Astrocyte of the hippocampus (primary cell): ENCODE results near the gene WDR41.
"Not testable (repeated sequence)": the region's sequence is repeated elsewhere in the genome, so short reads cannot be mapped to it uniquely, and the experiment has no call there.

Experiments
- DNase-seq: peaks from one replicate; pipeline ENCODE4 v3.0.0; 2011; ENCODE audit warnings: low read depth, low spot score

Gene WDR41, protein sequence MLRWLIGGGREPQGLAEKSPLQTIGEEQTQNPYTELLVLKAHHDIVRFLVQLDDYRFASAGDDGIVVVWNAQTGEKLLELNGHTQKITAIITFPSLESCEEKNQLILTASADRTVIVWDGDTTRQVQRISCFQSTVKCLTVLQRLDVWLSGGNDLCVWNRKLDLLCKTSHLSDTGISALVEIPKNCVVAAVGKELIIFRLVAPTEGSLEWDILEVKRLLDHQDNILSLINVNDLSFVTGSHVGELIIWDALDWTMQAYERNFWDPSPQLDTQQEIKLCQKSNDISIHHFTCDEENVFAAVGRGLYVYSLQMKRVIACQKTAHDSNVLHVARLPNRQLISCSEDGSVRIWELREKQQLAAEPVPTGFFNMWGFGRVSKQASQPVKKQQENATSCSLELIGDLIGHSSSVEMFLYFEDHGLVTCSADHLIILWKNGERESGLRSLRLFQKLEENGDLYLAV

DNA sequence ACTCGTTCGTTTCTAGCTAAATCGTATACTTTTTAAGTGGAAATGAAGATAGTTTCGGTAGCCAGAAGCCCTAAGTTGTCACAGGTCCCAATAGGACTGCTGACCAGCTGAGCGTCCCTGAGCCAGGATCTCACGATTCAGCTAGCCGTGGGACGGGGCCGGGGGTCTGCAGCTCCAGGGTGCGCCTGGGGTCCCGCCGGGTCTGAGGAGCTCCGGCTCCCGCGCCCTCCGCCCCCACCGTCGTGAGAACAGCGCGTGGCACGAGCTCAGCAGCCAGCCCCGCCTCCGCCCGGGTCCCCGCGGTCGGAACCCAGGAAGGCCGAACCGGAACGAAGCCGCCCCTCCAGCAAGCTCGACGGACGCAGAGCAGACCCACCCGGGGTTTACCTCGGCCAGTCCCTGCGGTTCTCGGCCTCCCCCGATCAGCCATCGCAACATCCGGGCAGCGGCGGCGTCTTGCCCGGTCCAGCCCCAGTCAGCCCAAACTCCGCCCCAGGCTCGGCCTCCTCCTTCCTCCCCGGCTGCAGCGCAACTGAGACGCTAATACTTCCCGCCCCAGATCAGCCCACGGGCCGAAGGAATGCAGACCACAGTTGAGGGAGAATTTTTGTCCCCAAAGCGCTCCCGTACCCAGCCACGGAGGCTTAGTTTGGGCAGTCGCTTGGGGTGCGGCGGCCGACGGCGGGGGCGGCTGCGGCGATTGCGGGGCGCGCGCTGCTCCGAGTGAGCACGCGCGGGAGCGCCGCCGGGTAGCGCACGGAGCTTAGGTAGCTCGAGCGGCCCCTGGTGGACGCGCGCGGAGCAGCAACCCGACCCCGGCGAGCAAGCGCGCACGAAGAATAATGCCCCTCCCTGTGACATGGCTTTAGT, at the start of gene WDR41:
Gene WDR41 (minus strand): TSS at position 534 of the 870 bp plus-strand sequence. CDS start 96 bp downstream, at position 438.
- DNase-seq, result peak; percentile 97

DNA sequence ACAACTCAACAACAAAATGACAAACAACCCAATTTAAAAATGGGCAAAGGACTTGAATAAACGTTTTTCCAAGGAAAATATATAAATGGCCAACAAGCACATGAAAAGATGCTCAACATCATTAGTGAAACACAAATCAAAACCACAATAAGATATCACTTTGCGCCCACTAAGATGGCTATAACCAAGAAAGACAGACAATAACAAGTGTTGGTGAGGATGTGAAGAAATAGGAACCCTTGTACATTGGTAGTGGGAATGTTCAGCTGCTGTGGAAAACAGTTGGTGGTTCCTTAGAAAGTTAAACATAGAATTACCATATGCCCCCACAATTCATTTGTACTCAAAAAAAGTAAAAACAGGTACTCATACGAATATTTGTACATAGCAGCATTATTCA, 39.2 kb upstream of the WDR41 start:
- DNase-seq, result no peak

DNA sequence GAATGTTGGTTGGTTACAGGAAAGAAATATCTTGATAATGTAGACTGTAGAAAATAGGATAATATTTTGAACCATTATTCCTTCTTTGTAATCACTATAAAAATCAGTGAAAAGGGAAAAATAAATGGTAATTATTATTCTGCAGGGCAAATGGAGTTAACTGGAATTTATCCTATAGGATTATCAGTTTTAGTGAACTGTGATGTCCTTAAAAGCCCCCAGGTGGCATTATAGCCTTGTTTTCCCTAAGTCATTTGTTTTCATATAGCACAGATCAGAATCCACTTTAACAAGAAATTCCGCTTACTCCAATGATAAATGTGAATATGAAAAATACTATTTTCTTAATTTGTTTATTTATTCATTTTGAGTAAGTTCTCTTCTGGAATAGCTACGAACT, 26.2 kb upstream of the WDR41 start:
- DNase-seq, result peak; percentile 9

DNA sequence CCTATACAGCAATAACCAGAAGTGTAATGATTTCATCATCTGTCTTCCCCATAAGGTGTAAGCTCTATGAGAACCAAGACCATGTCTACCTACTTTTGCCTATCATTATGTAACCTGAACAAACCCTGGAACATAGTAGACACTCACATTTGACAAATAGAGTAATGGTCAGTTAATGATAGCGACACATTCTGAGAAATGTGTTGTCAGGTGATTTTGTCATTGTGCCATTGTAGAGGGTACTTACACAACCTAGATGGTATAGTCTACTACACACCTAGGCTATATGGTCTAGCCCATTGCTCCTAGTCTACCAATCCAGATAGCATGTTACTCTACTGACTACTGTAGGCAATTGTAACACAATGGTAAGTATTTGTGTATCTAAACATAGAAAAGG, 22.3 kb upstream of the WDR41 start:
- no peak for DNase-seq

DNA sequence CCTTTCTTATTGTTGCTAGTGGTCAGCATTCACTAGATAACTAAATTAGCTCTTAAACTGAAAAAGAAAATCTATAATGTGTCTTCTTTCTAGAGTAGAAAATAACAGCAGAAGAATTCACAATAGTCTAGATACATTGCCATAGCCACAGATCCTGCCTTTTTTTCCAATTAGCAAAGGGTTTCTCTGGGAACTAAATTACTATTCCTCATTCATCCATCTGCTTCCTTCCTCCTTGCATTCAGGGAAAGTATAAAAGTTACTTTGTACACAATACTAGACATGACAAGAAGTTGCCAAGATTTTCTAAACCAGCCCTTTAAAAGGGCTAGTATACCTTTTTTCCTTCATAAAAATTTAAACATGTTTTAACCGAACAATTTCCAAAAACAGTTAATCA, 21.2 kb upstream of the WDR41 start:
- DNase-seq, result no peak

DNA sequence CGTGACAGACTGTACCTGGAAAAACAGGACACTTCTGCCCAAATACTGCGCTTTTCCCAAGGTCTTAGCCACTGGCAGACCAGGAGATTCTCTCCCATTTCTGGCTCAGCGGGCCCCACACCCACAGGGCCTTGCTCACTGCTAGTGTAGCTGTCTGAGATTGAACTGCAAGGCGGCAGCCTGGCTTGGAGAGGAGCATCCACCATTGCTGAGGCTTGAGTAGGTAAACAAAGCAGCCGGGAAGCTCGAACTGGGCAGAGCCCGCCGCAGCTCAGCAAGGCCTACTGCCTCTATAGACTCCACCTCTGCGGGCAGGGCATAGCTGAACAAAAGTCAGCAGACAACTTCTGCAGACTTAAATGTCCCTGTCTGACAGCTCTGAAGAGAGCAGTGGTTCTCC, 9.0 kb upstream of the WDR41 start:
- not testable (repeated sequence) for DNase-seq

DNA sequence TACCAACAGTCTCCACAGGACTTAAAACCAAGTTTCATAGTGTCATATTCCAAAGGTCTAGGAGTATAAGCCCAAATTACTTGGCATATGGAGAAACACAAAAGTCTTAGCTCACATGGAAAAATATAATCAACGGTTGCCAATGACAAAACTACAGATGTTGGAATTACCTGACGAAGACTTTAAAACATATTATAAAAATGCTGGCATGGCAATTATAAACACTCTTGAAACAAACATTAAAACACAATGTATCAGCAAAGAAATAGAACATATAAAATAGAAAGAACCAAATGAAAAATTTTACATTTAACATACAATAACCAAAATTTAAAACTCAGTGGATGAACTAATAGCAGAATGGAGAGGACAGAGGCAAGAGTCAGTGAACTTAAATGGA, 7.9 kb upstream of the WDR41 start:
- DNase-seq, result no peak

DNA sequence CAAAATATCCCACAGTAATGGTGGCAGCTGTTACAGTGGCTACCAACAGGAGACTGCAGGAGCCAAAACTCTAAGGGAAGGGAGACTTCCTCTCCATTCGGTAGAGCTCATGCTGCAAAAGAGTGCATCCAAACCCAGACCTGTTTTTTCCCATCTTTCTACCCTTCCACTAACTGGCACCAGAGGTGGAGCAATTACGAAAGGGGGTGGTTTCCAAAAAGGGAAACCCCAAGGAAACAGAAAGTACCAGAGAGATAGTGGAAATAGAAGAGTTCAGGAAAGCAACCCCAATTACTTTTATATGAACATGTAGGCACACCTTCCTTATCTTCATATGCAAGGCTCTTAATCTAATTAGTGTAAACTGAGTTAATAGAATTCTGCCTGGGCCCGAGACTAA, 7.3 kb upstream of the WDR41 start:
- no peak for DNase-seq

DNA sequence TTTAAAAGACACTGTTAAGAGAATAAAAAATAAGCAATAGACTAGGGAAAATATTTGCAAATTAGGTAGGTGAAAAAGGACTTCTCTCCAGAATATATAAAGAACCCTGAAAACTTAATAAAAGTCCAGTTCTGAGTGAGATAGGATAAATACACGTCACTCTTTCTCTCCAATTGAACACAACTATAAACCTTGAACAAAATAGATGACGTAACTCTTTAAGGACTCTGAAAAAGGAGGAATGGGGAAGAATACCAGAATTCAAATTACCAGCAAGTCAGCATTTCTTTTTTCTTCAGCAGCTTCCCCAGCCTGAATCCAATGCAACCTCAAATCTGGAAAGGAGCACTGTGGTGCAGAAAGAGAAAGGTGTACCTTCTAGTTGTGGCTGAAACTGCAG, 6.8 kb upstream of the WDR41 start:
- no peak for DNase-seq

DNA sequence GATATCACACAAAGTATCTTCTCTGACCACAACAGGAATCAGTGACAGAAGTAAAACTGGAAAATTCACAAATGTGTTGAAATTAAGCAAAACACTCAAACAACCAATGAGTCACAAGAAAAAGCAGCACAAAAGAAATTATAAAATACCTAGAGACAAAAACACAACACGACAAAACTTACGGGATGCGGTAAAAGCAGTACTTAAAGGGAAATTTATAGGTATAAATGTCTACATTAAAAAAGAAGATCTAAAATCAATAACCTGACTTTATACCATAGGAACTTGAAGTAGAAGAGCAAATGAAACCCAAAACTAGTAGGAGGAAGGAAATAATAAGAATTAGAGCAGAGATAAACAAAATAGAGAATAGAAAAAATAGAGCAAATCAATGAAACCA, 2.8 kb upstream of the WDR41 start:
- no peak for DNase-seq

DNA sequence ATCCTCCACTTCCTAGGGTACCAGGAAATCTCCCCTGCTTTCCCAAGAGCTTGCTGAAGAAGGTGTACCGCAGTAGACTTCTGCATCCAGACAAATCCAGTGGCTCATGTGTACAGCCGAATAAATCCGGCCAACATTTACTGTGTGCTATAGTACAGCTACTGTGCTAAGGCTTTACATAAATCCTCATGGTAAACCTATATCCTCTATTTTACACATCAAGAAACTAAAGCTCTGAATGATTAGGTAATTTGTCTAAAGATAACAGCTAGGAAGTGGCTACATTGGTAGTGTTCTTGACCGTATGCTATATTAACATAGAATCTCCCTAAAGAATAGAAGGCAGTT, 511 bp upstream of the WDR41 start:
- no peak for DNase-seq

DNA sequence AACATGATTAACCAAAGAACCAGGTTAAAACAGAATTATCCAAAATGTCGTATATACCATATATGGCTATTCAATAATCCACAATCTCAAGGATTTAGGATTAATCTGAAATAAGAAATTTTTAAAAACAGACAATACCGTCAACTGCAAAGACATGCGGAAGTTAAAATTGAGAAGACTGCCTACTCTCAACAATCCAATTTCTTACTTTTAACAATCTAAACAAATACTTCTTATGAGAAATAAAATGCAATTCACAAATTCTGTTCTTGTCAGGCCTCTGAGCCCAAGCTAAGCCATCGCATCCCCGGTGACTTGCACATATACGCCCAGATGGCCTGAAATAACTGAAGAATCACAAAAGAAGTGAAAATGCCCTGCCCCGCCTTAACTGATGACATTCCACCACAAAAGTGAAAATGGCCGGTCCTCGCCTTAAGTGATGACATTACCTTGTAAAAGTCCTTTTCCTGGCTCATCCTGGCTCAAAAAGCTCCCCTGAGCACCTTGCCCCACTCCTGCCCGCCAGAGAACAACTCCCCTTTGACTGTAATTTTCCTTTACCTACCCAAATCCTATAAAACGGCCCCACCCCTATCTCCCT, 1.3 kb downstream of the WDR41 start:
- DNase-seq, result peak; percentile 20

DNA sequence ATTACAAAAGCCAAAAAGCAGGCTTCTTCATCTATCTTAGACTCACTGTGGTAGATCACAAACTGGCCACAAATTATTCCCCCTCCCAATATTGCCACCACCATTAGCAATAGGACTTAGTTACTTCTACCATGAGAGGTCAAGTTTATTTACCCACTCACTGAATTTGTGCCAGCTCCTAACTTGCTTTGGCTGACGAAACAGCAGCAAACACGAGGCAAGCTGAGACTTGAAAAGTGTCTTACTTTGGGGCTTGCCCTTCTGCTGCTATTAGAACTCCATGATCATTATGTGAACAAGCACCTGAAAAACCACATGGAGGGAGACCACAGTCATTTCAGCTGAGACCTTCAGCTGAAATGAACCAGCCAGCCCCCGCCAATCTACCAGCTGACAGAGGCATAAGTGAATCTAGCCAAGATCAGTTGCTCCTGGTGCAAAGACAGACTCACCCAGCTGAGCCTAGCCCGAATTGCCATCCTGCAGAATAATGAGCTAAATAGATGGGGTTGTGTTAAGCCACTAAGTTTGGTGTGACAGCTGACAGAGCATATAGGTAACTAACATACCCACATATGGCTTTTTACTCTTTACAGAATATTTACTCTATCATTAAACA, 5.7 kb downstream of the WDR41 start:
- no peak for DNase-seq

DNA sequence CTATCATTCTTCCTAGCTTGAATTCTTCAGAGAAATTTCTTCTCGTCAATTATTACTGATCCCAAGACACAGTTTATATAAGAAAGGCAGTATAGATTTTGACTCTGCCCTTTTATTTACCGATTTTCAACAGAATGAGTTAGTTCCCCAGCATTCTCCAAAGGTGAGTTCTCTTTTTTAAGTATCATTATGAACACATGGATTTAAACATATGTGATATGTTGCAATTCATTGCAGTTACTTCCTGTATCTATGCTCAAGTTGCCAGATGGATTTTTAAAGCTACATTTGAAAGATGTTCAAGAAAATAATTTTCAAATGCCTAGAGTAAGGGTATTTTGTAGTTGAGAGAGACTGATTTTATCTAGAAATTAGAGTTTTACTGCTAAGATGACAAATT, 8.4 kb downstream of the WDR41 start:
- no peak for DNase-seq

DNA sequence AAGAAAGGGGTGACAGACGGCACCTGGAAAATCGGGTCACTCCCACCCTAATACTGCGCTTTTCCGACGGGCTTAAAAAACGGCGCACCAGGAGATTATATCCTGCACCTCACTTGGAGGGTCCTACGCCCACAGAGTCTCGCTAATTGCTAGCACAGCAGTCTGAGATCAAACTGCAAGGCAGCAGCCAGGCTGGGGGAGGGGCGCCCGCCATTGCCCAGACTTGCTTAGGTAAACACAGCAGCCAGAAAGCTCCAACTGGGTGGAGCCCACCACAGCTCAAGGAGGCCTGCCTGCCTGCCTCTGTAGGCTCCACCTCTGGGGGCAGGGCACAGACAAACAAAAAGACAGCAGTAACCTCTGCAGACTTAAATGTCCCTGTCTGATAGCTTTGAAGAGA, 17.1 kb downstream of the WDR41 start:
- DNase-seq, result not testable (repeated sequence)

DNA sequence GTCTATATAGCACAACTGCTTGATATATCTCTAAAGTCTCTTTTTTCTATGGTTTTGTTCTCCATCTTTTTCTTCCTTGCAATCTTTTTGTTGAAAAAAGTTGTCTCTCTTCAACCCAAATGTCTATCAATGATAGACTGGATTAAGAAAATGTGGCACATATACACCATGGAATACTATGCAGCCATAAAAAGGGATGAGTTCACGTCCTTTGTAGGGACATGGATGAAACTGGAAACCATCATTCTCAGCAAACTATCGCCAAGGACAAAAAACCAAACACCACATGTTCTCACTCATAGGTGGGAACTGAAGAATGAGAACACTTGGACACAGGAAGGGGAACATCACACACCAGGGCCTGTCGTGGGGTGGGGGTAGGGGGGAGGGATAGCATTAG, 23.2 kb downstream of the WDR41 start:
- DNase-seq, result not testable (repeated sequence)

DNA sequence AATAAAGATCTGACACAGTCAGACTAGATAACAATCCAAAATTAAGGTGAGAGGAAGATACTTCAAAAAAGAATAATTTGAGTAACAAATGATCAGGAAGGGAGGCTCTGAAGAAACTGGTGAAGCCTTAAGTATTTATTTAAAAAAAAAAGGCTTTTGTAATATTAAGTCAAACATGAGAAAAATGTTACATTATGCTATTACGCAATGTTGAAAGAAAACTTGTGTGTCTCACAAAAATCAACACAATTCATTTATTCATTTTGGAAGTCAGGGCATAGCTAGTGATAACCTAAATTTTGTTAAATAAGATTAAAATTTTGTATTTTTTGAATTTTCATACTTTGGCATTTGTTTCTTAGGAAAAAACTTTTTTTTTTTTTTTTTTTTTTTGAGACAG, 28.2 kb downstream of the WDR41 start:
- DNase-seq, result no peak

DNA sequence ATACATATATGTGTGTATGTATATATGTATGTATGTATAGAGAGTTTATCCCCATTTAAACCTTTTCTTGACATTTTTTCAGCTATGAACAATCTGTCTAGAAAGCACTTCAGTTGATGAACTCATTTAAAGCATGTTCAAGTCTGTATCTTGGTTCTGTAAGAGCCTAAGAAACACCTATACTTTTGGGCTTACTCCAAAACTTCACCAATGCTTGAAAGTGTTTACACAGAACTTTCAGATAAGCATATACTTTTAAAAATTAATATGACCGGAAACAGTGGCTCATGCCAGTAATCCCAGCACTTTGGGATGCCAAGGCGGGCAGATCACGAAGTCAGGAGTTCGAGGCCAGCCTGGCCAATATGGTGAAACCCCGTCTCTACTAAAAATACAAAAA, 30.8 kb downstream of the WDR41 start:
- DNase-seq, result no peak

DNA sequence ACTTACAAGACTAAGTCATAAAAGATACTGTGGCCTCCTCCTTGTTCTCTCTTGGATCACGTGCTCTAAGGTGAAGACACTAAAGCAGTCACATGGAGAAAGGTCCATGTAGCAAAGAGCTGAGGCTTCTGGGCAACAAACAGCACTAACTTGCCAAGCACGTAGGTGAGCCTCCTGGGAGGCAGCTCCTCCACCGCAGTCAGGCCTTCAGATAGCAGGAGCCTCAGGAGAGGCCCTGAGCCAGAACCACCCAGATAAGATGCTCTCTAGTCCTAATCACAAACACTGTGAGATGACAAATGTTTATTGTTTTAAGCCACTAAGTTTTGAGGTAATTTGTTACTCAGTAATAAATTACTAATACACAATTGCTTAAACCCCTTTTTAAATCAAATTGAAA, 38.0 kb downstream of the WDR41 start:
- DNase-seq, result no peak

DNA sequence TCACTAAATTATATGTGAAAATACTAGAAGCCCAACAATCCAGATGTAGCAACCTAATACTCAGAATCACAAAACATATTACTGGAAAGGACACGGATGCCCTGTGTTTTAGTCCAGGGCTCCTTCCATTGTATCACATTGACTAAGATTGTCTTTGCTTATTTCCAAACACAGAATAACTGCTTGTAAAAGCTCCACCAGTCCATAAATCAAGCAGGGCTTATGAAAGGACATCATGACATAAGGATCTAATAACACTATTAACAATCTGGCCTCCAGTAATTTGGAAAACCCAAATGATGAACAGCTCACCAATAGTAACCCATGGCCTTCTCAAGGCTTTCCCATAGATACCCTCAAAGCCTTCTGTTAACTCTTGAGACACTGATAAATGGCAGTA, 39.8 kb downstream of the WDR41 start:
- DNase-seq, result no peak

DNA sequence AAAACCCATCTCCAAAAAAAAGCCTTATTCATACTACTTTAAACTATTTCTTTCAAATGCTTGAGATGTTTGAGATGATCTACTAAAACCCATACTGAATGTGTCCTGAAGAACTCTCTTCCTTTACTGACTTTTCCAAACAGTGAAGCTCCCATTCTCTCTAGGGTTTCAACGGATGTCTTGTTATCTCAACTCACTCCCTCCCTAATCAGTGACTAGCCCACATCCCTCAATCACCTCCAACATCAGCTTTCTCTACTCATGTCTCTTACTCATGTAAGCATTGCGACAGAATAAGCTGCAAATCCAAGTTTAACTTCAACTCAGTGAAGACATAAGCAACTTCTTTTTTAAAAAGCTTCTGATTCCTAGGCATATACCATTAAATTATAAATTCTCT, 42.1 kb downstream of the WDR41 start:
- no peak for DNase-seq

DNA sequence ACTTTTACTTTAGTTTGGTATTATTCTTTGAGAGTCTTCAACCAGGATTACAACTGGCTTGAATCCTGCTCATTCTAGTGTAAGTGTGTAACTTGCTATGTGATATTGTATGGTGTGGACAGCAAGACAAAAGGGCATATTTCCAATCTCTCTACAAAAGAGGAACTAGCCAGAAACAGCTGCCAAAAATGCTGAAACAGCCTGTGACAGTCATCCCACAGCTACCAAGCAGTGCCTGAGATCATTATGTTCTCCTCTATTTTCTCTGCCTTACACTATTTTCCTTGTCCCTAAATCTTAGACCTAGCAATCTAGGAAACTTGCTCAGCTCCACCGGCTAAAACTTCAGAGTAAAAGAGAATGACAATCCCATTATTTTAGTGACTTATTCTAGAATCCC, 42.8 kb downstream of the WDR41 start:
- DNase-seq, result peak; percentile 39
